GM13976 (cell line): ENCODE data around the gene ALDH1B1.

Experiments
- DNase-seq: peaks from one replicate; pipeline ENCODE4 v3.0.0; 2012; ENCODE audit warnings: low spot score
- in situ Hi-C: fragments of 300-500 bp; cut with MboI; formaldehyde crosslinking; loops from one replicate; pipeline ENCODE4 v1.12.0; 2022; ENCODE audit warnings: low sequenced_read_pairs, mixed read lengths, inconsistent platforms; ENCODE audit not compliant: unreplicated experiment
- TF ChIP-seq, protein P1 (sequence below): IDR thresholded peaks from 2 replicates; pipeline ENCODE4 v1.5.1; 2012; ENCODE audit warnings: borderline replicate concordance, mild to moderate bottlenecking; ENCODE audit not compliant: insufficient read depth; ENCODE audit errors: extremely low read depth, missing control alignments, control extremely low read depth

Gene ALDH1B1

GRCh38 chr9:38361473-38361850 lies 31.0 kb upstream of the ALDH1B1 start:
- in situ Hi-C loops, result loop anchor here (10.0 to 25.0 kb wide), 3 partner anchors 277 to 624 kb away; partner anchors contain the start of gene SLC25A51
- DNase-seq, result no peak
- TF ChIP-seq, protein P1, sequence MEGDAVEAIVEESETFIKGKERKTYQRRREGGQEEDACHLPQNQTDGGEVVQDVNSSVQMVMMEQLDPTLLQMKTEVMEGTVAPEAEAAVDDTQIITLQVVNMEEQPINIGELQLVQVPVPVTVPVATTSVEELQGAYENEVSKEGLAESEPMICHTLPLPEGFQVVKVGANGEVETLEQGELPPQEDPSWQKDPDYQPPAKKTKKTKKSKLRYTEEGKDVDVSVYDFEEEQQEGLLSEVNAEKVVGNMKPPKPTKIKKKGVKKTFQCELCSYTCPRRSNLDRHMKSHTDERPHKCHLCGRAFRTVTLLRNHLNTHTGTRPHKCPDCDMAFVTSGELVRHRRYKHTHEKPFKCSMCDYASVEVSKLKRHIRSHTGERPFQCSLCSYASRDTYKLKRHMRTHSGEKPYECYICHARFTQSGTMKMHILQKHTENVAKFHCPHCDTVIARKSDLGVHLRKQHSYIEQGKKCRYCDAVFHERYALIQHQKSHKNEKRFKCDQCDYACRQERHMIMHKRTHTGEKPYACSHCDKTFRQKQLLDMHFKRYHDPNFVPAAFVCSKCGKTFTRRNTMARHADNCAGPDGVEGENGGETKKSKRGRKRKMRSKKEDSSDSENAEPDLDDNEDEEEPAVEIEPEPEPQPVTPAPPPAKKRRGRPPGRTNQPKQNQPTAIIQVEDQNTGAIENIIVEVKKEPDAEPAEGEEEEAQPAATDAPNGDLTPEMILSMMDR, result no peak

GRCh38 chr9:38362852-38363588 lies 29.5 kb upstream of the ALDH1B1 start:
- in situ Hi-C loops, result loop anchor here (10.0 to 25.0 kb wide), 3 partner anchors 278 to 626 kb away; partner anchors contain the start of gene SLC25A51

DNA sequence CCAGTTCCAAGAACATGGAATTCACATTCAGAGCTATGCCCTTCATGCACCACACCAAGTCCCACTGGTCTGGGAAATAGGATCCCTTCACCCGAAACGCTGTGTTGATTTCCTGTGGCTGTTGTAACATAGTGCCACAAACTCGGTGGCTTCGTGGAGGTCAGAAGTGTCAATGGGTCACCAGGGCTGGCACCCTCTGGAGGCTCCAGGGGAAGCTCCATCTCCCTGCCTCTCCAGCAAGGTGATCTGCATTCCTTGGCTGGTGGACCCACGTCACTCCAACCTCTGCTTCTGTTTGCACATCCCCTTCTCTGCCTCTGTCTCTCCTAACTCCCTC lies 28.9 kb upstream of the ALDH1B1 start:
- TF ChIP-seq, protein P1, result no peak
- in situ Hi-C loops, result loop anchor here (10.0 to 25.0 kb wide), 3 partner anchors 279 to 626 kb away; partner anchors contain the start of gene SLC25A51
- no peak for DNase-seq

More at GRCh38 chr9:38362852-38363588, 29.5 kb upstream of the ALDH1B1 start:
- peak; percentile 55 for DNase-seq
- TF ChIP-seq, protein P1, result no peak

- no peak for DNase-seq
- TF ChIP-seq, protein P1, result no peak
- in situ Hi-C loops, result loop anchor here (10.0 to 25.0 kb wide), 3 partner anchors 283 to 631 kb away; partner anchors contain the start of gene SLC25A51
These were observed 24.6 kb upstream of the ALDH1B1 start for GRCh38 chr9:38367898-38368297.

DNA sequence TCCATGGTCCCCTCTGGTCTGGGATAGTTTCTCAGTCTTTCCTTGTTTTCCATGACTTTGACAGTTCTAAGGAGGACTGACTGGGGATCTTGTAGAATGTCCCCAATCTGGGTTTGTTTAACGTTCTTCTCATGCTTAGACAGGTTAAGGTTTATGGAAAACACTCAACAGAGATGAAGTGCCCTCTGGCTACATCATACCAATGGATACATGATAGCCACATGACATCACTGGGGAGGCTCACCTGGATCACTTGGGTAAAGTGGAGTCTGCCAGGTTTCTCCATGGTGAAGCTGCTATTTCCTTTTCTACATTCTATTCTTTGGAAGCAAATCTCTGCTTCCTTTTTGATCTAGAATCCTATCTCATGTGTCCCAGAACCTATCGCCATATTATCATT lies 23.8 kb upstream of the ALDH1B1 start:
- DNase-seq, result no peak
- in situ Hi-C loops, result loop anchor here (10.0 to 25.0 kb wide), 3 partner anchors 284 to 631 kb away; partner anchors contain the start of gene SLC25A51
- TF ChIP-seq, protein P1, result no peak

DNA sequence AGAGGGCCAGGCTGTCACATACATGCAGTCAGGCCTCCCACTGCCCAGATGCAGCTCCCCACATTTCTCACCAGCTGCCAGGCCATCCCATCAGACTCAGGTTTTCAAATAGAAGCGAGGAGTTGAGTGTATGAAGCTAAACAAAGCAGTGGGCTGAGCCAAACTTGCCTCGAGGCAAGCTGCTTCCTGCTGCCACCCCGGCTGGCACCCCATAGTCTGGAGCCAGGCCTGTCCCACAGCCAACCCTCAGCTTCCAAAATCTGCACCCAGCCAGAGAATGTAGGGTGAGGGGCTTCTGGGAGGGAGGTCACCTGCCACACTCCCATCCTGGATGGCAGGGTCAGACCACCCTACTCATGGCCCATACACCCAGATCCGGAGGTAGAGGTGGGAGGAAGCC lies 22.3 kb upstream of the ALDH1B1 start:
- in situ Hi-C loops, result loop anchor here (25.0 kb wide), 1 partner anchor 633 kb away; no protein-coding TSS in a partner anchor
- no peak for DNase-seq
- TF ChIP-seq, protein P1, result no peak
